IMR-90 (cell line): ENCODE measurements around the gene TSPAN32. TPM values are rescaled to one million over a fixed set of nuclear protein-coding genes. Genes with fewer than 3 reads are reported as not detected.

Experiments
- ATAC-seq: fragments of 200-7000 bp; cut with Tn5 transposase; 2 replicates; pipeline ENCODE4 v1.9.1; 2020; ENCODE audit warnings: low read depth, mild to moderate bottlenecking, moderate library complexity
- BruUV-seq: library from RNA; stranded (reverse); fragments of 400-500 nt; replicated peaks from 2 replicates; lab custom pipeline; 2021; lab: Mats Ljungman, UMichigan
- CTCF ChIA-PET: fragments of 300-600 bp; formaldehyde crosslinking; extraction: SDS; loops from one replicate; lab custom pipeline; 2021; ENCODE audit warnings: antibody characterized with exemption; lab: Yijun Ruan, JAX
- POLR2A ChIA-PET: fragments of 300-600 bp; sonication (Branson Sonifier 250); formaldehyde crosslinking; loops from one replicate; lab custom pipeline; 2022; ENCODE audit warnings: antibody characterized with exemption; ENCODE audit not compliant: unreplicated experiment; lab: Charles Lee
- DNase-seq: peaks from one replicate; pipeline ENCODE4 v3.0.0; 2013
- H2AFZ ChIP-seq: replicated peaks from 2 replicates; pipeline ENCODE3; 2013; ENCODE audit warnings: low read length, mild to moderate bottlenecking; ENCODE audit not compliant: poor library complexity
- H2AK5ac ChIP-seq: 2 replicates; pipeline ENCODE4 v1.6.1; 2013; ENCODE audit warnings: low read depth, low read length, inconsistent platforms
- H2AK9ac ChIP-seq: replicated peaks from 2 replicates; pipeline ENCODE3; 2013; ENCODE audit warnings: mild to moderate bottlenecking, low read depth, low read length, moderate library complexity; ENCODE audit not compliant: poor library complexity
- H2BK120ac ChIP-seq: 2 replicates; pipeline ENCODE4 v1.6.1; 2013; ENCODE audit warnings: low read depth, low read length, inconsistent platforms
- H2BK15ac ChIP-seq: 3 replicates; pipeline ENCODE4 v1.6.1; 2013; ENCODE audit warnings: low read depth, low read length, inconsistent platforms
- H2BK20ac ChIP-seq: 2 replicates; pipeline ENCODE4 v1.6.1; 2013; ENCODE audit warnings: low read depth, mild to moderate bottlenecking, inconsistent platforms, low read length, moderate library complexity
- H2BK5ac ChIP-seq: 2 replicates; pipeline ENCODE4 v1.6.1; 2013; ENCODE audit warnings: mild to moderate bottlenecking, low read depth, low read length, inconsistent platforms; ENCODE audit not compliant: poor library complexity, severe bottlenecking
- H3K14ac ChIP-seq: replicated peaks from 2 replicates; pipeline ENCODE4 v1.6.1; 2013; ENCODE audit warnings: low read depth, low read length, inconsistent platforms
- H3K18ac ChIP-seq: 2 replicates; pipeline ENCODE4 v1.6.1; 2013; ENCODE audit warnings: low read depth, low read length, control low read depth
- H3K23ac ChIP-seq: 2 replicates; pipeline ENCODE4 v1.6.1; 2013; ENCODE audit warnings: low read depth, low read length, inconsistent platforms
- H3K27ac ChIP-seq: 2 replicates; pipeline ENCODE4 v1.5.1; 2013; ENCODE audit warnings: mild to moderate bottlenecking, control low read depth, low read length; ENCODE audit not compliant: insufficient read depth
- H3K27me3 ChIP-seq: 2 replicates; pipeline ENCODE4 v1.6.1; 2013; ENCODE audit warnings: low read length; ENCODE audit not compliant: control insufficient read depth, insufficient read depth
- H3K36me3 ChIP-seq: 2 replicates; pipeline ENCODE4 v1.6.1; 2013; ENCODE audit warnings: low read length, mixed read lengths; ENCODE audit not compliant: control insufficient read depth, insufficient read depth
- H3K4ac ChIP-seq: 2 replicates; pipeline ENCODE4 v1.6.1; 2013; ENCODE audit warnings: low read depth, low read length, inconsistent platforms
- H3K4me1 ChIP-seq: 2 replicates; pipeline ENCODE4 v1.6.1; 2013; ENCODE audit warnings: low read length, mixed read lengths; ENCODE audit not compliant: control insufficient read depth, insufficient read depth
- H3K4me2 ChIP-seq: 2 replicates; pipeline ENCODE4 v1.6.1; 2013; ENCODE audit warnings: low read depth, mild to moderate bottlenecking, control low read depth, low read length, moderate library complexity
- H3K4me3 ChIP-seq: 2 replicates; pipeline ENCODE4 v1.5.1; 2013; ENCODE audit warnings: low read depth, mild to moderate bottlenecking, control low read depth, low read length, moderate library complexity; ENCODE audit not compliant: insufficient read depth
- H3K56ac ChIP-seq: 2 replicates; pipeline ENCODE4 v1.6.1; 2013; ENCODE audit warnings: low read length, inconsistent platforms; ENCODE audit not compliant: insufficient read depth; ENCODE audit errors: extremely low read depth
- H3K79me1 ChIP-seq, 2 experiments: 2 replicates each; pipeline ENCODE4 v1.6.1; 2013; ENCODE audit warnings: low read length in 2 of 2, inconsistent platforms in 1 of 2, low read depth in 1 of 2
- H3K9ac ChIP-seq: 2 replicates; pipeline ENCODE4 v1.6.1; 2013; ENCODE audit warnings: low read depth, low read length, control low read depth
- H3K9me1 ChIP-seq: 2 replicates; pipeline ENCODE4 v1.6.1; 2013; ENCODE audit warnings: low read length, inconsistent platforms; ENCODE audit not compliant: insufficient read depth
- H3K9me3 ChIP-seq: 2 replicates; pipeline ENCODE4 v1.6.1; 2013; ENCODE audit warnings: low read length; ENCODE audit not compliant: control insufficient read depth, insufficient read depth
- H4K20me1 ChIP-seq: 2 replicates; pipeline ENCODE4 v1.6.1; 2013; ENCODE audit warnings: low read length, inconsistent platforms; ENCODE audit not compliant: insufficient read depth
- H4K5ac ChIP-seq: 2 replicates; pipeline ENCODE4 v1.6.1; 2013; ENCODE audit warnings: mild to moderate bottlenecking, low read depth, low read length, control low read depth
- H4K8ac ChIP-seq, 2 experiments: 2 replicates each; pipeline ENCODE4 v1.6.1; 2013; ENCODE audit warnings: low read depth in 2 of 2, low read length in 2 of 2, control low read depth in 1 of 2, inconsistent platforms in 1 of 2
- H4K91ac ChIP-seq: 2 replicates; pipeline ENCODE4 v1.6.1; 2013; ENCODE audit warnings: low read depth, low read length, inconsistent platforms; ENCODE audit not compliant: insufficient read depth
- BHLHE40 ChIP-seq: fragments of 150-350 bp; IDR thresholded peaks from 2 replicates; pipeline ENCODE4 v1.6.1; 2016; ENCODE audit warnings: mild to moderate bottlenecking, low read depth, low read length
- MAFK ChIP-seq: IDR thresholded peaks from 2 replicates; pipeline ENCODE4 v1.6.1; 2012; ENCODE audit warnings: low read depth, low read length, improper control_type of control experiment
- MAZ ChIP-seq: IDR thresholded peaks from 2 replicates; pipeline ENCODE4 v1.6.1; 2012; ENCODE audit warnings: low read depth, mild to moderate bottlenecking, low read length, improper control_type of control experiment, moderate library complexity, borderline replicate concordance
- WGBS, 2 experiments: methylation state at CpG; one replicate each; pipeline versions ENCODE4 v1.1.5 to v1.1.7; 2013; ENCODE audit warnings: missing lambda C conversion rate in 2 of 2; ENCODE audit not compliant: insufficient read length in 1 of 2; ENCODE audit errors: extremely low coverage in 2 of 2; 5-methylcytosine and 5-hydroxymethylcytosine counted together
- dilution Hi-C: fragments of 300-500 bp; cut with HindIII; formaldehyde crosslinking; loops from one replicate; pipeline ENCODE4 v1.14.3; 2018; ENCODE audit warnings: low sequenced_read_pairs; ENCODE audit not compliant: unreplicated experiment
- in situ Hi-C: fragments of 300-500 bp; cut with MboI; formaldehyde crosslinking; loops from 3 replicates; pipeline ENCODE4 v1.14.3; 2019; ENCODE audit warnings: low sequenced_read_pairs, inconsistent platforms, mixed read lengths
- intact Hi-C: fragments of 100-400 bp; cut with micrococcal nuclease; formaldehyde crosslinking; loops from 2 replicates; pipeline ENCODE4 v1.10.0; 2022
- polyA plus RNA-seq, 3 experiments: library from polyadenylated mRNA; depleted of rRNA; stranded (reverse); fragments of >200 nt; gene quantifications; 2 replicates each; pipeline ENCODE4 v1.2.3, GENCODE V29; 2012; ENCODE audit warnings: low replicate concordance in 1 of 3
- total RNA-seq: library from RNA; depleted of rRNA; stranded (reverse); fragments of >200 nt; gene quantifications from 2 replicates; pipeline ENCODE4 v1.2.3, GENCODE V29; 2012

TSPAN32 gene
- total and polyA plus RNA-seq, 2 of the 4 experiments (the other 2 are of a cell fraction): 0.07 TPM; not detected in 1

- Histone ChIP-seq H3K4me2 (no peak overlapping the region), H3K27me3 (no peaks in the 10 kb centered on the region), H3K9me3 (no peaks in the 10 kb centered on the region), H3K4me3 (no peak overlapping the region), H2AK9ac (peak overlapping the region; percentile 77), H3K56ac (no peak overlapping the region), H3K9me1 (peaks cover 7% of the 10 kb centered on the region), H3K9ac (no peak overlapping the region), H3K14ac (no peak overlapping the region), H2BK120ac (peak overlapping the region; percentile 31), H3K79me1 (no peaks in the 10 kb centered on the region), H2BK20ac (no peak overlapping the region), H4K5ac (peak overlapping the region; percentile 65), H2BK15ac (0 out of 3 replicates have a peak overlapping the region, but pooled peaks have one; percentile 9), H2AFZ (peak overlapping the region; percentile 77), H3K4me1 (peaks cover 11% of the 10 kb centered on the region), H3K18ac (peak overlapping the region; percentile 38; the same call in 1 of the 2 replicates), H3K27ac (peak overlapping the region; percentile 19), H4K91ac (peak overlapping the region; percentile 82), H2AK5ac (peak overlapping the region; percentile 73), H3K23ac (no peak overlapping the region), H3K36me3 (no peaks in the 10 kb centered on the region), H2BK5ac (peak overlapping the region; percentile 38), H4K20me1 (peaks cover 3% of the 10 kb centered on the region; the same call in 1 of the 2 replicates), H3K4ac (peak overlapping the region; percentile 76), H4K8ac (peak overlapping the region; percentile 77 to 93)
- BruUV-seq: no TSS peak
- CTCF ChIA-PET: interaction anchor here (0.9 to 4.4 kb wide), 2 partner anchors 84 to 113 kb away, joined by 3 to 73 read pairs; no protein-coding TSS in a partner anchor
- in situ Hi-C loops (no loop called here), intact Hi-C loops (loop anchor here (1.0 to 2.0 kb wide), 2 partner anchors 72 to 93 kb away; partner anchors contain the start of gene TSSC4), dilution Hi-C loops (no loop called here)
- POLR2A ChIA-PET: no interaction called here
- DNase-seq: peak; percentile 27
- TF ChIP-seq BHLHE40 (no peak), MAFK (no peak), MAZ (0 out of 2 replicates have a peak, but pooled peaks have one; percentile 12)
- WGBS, 2 experiments: no CpG with 5 or more reads among the region's 14 CpGs
- peak; percentile 16 for ATAC-seq
These were observed 5.2 kb downstream of the TSPAN32 start for GRCh38 chr11:2306877-2307500.
